Measurements from ENCODE around the gene LGALSL.

The LGALSL gene

DNA sequence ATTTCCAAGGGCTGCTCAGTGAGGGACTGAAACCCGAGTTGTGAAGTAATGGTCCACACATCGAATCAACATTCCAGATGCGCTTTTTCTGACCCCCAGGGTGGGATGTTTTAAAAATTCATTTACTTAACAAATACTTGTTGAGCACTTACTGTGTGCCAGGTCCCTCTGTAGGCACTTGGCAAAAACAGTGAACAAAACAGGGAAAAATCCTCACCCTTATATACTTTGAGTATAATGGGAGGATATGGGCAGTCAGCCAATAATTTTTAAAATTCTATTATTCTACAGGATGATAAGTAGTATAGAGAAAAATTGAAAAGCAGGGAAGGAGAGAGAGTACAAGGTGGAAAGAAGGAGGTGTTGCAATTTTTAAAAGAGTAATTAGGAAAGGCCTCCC lies 38.9 kb downstream of the LGALSL start:
- Mint-ChIP-seq H3K36me3 (ENCODE audit: insufficient read depth) (no peaks in the 10 kb centered on the region), H3K9me3 (no peaks in the 10 kb centered on the region), H3K27ac (ENCODE audit: low read depth) (no peak overlapping the region), H3K27me3 (peaks cover 46% of the 10 kb centered on the region), H3K4me3 (no peak overlapping the region), H3K4me1 (no peaks in the 10 kb centered on the region)
- DNase-seq (ENCODE audit: low spot score in 2 of 2) (no peak), ATAC-seq (replicated peaks; ENCODE audit: extremely low read depth, poor library complexity, severe bottlenecking) (no peak)

DNA sequence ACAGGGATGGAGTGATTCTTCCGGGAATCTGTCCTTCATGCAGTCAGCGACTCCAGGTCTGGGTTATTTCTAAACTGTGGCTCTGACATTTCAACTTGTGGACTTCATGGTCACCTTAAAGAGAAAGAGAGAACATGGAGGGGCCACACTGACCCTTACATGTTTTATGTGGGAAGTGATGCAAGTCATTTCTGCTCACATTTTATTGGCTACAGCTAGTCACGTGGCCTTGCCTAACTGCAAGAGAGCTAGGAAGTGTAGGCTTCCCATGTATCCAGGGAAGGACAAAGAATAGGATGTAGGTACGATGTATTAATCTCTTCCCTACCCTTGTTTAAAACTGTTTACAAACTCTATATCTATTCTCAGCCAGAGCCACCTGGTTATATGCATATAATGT lies 39.8 kb downstream of the LGALSL start:
- Mint-ChIP-seq H3K27ac (ENCODE audit: low read depth) (no peak overlapping the region), H3K27me3 (peaks cover 56% of the 10 kb centered on the region), H3K9me3 (no peaks in the 10 kb centered on the region), H3K4me1 (no peaks in the 10 kb centered on the region), H3K4me3 (no peak overlapping the region), H3K36me3 (ENCODE audit: insufficient read depth) (no peaks in the 10 kb centered on the region)
- DNase-seq (ENCODE audit: low spot score in 2 of 2) (no peak), ATAC-seq (replicated peaks; ENCODE audit: extremely low read depth, poor library complexity, severe bottlenecking) (no peak)

DNA sequence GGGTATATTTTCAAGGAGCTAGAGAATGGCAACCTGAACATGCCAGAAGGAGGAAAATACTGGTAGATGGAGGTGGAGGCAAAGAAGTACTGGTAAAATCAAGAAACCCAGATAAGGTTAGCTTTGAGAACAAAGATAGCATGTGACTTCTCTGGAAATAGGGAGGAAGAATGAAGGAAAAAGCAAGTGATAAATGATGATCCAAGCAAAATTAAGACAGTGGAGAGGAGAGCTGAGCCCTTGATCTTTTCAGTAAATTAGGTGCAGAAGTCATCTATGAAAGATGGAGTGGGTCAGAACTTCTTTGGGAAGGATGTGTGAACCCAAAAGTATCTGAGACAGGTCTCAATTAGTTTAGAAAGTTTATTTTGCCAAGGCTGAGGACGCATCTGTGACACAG lies 44.5 kb downstream of the LGALSL start:
- peaks cover 53% of the 10 kb centered on the region for H3K27me3 Mint-ChIP-seq
- no peak overlapping the region for H3K27ac Mint-ChIP-seq (ENCODE audit: low read depth)
- H3K4me3 Mint-ChIP-seq: no peak overlapping the region
- ATAC-seq (replicated peaks; ENCODE audit: extremely low read depth, poor library complexity, severe bottlenecking) (no peak), DNase-seq (ENCODE audit: low spot score in 2 of 2) (no peak)
- H3K36me3 Mint-ChIP-seq (ENCODE audit: insufficient read depth): no peaks in the 10 kb centered on the region
- no peaks in the 10 kb centered on the region for H3K4me1 Mint-ChIP-seq
- H3K9me3 Mint-ChIP-seq: no peaks in the 10 kb centered on the region

DNA sequence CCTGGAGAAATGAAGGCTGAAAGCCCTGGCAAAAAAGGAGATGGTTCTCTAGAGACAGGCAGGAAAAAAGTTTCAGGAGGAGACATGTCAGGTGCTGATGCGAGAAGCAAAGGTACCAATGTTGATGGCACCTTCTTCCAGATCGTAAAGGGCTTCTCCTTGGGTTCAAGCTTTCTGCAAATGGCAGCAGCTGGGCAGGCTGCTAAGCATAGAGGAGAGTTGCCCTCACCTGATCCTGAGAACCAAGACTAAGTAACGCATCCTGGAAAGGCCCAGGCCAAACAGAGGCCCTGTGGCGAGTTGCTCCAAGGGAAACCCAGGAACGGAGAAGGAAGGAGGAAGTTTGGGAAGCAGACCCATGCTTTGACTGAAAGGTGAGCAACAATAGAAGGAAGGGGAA lies 46.6 kb downstream of the LGALSL start:
- ATAC-seq (replicated peaks; ENCODE audit: extremely low read depth, poor library complexity, severe bottlenecking) (no peak), DNase-seq (ENCODE audit: low spot score in 2 of 2) (no peak)
- H3K27me3 Mint-ChIP-seq: peaks cover 67% of the 10 kb centered on the region
- no peak overlapping the region for H3K27ac Mint-ChIP-seq (ENCODE audit: low read depth)
- no peaks in the 10 kb centered on the region for H3K9me3 Mint-ChIP-seq
- no peak overlapping the region for H3K4me3 Mint-ChIP-seq
- no peaks in the 10 kb centered on the region for H3K4me1 Mint-ChIP-seq
- H3K36me3 Mint-ChIP-seq (ENCODE audit: insufficient read depth): no peaks in the 10 kb centered on the region

DNA sequence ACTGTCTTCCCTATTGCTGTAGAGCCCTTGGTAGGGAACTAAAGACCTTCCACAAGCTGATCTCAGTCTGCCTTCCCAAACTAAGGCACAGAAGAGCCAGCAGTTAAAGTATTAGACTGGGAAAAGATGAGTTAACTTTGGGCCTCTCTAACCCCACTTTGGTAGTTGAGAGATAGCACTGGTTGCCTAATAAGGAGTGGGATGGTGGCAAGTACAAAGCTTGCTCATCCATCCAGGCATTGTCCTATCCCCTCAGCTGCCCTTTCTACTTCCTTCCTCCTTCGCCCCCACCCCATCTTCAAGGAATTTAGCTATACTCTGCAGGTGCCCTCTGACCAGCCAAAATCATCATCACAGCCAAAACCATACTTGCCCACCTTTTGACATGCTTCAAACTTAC lies 48.0 kb downstream of the LGALSL start:
- no peak for ATAC-seq (replicated peaks; ENCODE audit: extremely low read depth, poor library complexity, severe bottlenecking)
- H3K4me1 Mint-ChIP-seq: no peaks in the 10 kb centered on the region
- DNase-seq (ENCODE audit: low spot score in 2 of 2): no peak
- peaks cover 56% of the 10 kb centered on the region for H3K27me3 Mint-ChIP-seq
- H3K36me3 Mint-ChIP-seq (ENCODE audit: insufficient read depth): no peaks in the 10 kb centered on the region
- H3K27ac Mint-ChIP-seq (ENCODE audit: low read depth): no peak overlapping the region
- no peaks in the 10 kb centered on the region for H3K9me3 Mint-ChIP-seq
- H3K4me3 Mint-ChIP-seq: no peak overlapping the region

DNA sequence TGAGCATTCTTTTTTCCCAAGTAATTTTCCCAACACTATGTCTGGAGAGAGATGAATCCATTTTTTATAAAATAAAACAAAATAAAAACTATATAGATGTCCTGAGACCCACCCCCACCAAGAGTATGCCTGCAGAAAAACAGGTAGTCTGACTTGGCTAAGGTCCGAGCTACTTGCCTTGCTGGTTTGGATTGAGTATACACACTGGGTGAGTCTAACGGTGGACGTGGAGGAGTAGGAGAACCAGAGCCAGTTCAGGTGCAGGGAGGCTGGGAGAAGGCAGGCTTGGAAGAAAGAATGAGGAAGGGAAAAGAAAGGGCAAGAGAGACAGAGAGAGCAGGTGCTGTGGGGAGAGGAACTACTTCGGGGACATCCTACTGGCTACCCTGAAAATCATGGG lies 48.9 kb downstream of the LGALSL start:
- DNase-seq (ENCODE audit: low spot score in 2 of 2) (no peak), ATAC-seq (replicated peaks; ENCODE audit: extremely low read depth, poor library complexity, severe bottlenecking) (no peak)
- H3K4me3 Mint-ChIP-seq: no peak overlapping the region
- H3K4me1 Mint-ChIP-seq: no peaks in the 10 kb centered on the region
- no peaks in the 10 kb centered on the region for H3K36me3 Mint-ChIP-seq (ENCODE audit: insufficient read depth)
- no peaks in the 10 kb centered on the region for H3K9me3 Mint-ChIP-seq
- H3K27ac Mint-ChIP-seq (ENCODE audit: low read depth): no peak overlapping the region
- H3K27me3 Mint-ChIP-seq: peaks cover 46% of the 10 kb centered on the region

DNA sequence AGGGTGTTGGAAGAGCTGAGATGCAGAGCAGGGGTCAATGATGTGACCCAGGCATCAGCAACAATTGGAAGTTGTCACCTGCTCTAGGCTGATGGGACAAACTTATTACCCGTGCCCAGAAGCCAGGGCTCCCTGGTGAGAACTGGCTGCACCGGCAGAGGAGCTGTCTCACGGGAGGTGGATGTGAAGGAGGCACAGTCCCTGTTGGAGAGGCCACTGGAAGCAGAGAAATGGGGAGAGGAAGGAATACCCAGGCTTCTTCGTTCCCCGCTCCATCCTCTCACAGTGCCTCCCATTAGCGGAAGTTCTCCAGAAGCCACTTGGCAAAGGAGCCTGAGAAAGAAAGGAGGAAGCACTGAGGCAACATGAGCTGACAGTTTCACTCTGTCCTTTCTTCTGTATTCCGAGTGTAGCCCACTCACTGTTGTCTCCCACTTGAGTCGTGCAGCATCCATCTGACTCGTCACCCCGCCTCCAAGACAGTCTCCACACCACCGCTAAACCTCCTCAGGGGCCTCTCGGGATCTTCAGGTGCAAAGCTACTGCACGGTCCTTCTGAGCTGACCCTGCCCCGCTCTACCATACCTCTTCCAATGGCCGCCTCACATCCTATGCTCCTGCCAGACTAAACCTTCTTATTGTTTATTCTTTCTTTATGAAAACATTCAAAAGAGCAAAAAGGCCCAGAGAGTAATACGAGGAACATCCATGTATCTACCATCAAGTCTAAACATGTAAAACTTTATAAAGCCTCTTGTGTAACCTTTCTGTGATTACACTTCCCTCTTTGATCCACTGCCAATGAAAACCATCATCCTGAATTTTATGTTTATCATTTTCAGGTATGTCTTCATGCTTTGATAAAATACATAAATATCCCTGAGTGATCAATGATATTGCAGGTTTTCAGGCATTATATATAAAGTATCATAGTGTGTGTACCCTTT lies 51.1 kb downstream of the LGALSL start:
- Mint-ChIP-seq H3K36me3 (ENCODE audit: insufficient read depth) (no peaks in the 10 kb centered on the region), H3K4me3 (no peak overlapping the region), H3K9me3 (no peaks in the 10 kb centered on the region), H3K27me3 (peaks cover 25% of the 10 kb centered on the region), H3K4me1 (no peaks in the 10 kb centered on the region), H3K27ac (ENCODE audit: low read depth) (no peak overlapping the region)
- DNase-seq (ENCODE audit: low spot score in 2 of 2): no peak
- no peak for ATAC-seq (replicated peaks; ENCODE audit: extremely low read depth, poor library complexity, severe bottlenecking)

DNA sequence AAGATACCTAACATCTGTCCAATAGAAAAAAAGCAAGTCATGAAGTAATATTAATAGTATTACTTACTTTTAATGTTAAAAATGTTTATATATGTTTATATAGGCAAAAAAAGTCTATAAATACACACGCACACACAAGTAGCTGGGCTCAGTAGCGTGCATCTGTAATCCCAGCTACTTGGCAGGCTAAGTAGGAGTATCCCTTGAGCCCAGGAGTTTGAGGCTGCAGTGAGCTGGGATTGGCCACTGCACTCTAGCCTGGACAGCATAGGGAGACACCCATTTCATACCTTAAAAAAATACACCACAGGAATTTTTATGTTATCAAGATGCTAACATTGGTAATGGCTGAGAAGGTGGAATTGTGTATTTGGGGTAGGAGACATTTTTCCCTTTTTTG lies 52.7 kb downstream of the LGALSL start:
- H3K4me1 Mint-ChIP-seq: no peaks in the 10 kb centered on the region
- H3K9me3 Mint-ChIP-seq: no peaks in the 10 kb centered on the region
- ATAC-seq (replicated peaks; ENCODE audit: extremely low read depth, poor library complexity, severe bottlenecking): no peak
- no peaks in the 10 kb centered on the region for H3K36me3 Mint-ChIP-seq (ENCODE audit: insufficient read depth)
- peaks cover 16% of the 10 kb centered on the region for H3K27me3 Mint-ChIP-seq
- H3K4me3 Mint-ChIP-seq: no peak overlapping the region
- no peak overlapping the region for H3K27ac Mint-ChIP-seq (ENCODE audit: low read depth)
- DNase-seq (ENCODE audit: low spot score in 2 of 2): no peak

Measured in central memory CD8-positive, alpha-beta T cell (primary cell).